HG02981 (cell line): Measurements from ENCODE around the gene ZFYVE16.
"Not testable (repeated sequence)": the region's sequence is repeated elsewhere in the genome, so short reads cannot be mapped to it uniquely, and the experiment has no call there.

Source experiments
- ATAC-seq: cut with Tn5 transposase; IDR thresholded peaks from one replicate; pipeline ENCODE4 v1.9.1; 2021; ENCODE audit warnings: mild to moderate bottlenecking, moderate library complexity; ENCODE audit not compliant: unreplicated experiment

Gene ZFYVE16

DNA sequence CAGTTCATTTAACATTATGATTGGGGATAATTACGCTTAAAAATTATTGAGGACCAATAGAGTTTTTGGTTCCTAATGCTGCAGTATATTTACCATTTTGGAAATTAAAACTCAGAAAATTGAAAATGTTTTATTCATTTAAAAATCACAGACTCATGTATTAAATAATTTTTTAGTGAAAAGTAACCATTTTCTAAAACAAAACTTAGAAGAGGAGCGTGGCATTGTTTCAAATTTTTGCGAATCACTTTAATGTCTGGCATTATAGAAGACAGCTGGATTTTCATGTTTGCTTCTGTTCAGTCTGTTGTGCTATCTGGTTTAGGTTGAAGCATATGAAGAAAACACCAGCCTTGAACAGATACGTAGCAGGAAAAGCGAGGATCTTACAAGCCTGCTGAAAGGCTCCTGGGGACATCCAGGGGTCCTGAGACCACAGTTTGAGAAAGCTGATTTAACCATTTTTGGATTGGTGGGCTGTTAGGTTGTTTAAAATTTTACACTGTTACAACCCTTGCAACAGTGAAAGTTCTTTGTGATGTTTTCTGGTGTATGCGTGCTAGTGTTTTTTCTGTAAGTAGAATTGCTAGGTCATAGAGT lies 1.6 kb downstream of the ZFYVE16 start:
- ATAC-seq = no peak

DNA sequence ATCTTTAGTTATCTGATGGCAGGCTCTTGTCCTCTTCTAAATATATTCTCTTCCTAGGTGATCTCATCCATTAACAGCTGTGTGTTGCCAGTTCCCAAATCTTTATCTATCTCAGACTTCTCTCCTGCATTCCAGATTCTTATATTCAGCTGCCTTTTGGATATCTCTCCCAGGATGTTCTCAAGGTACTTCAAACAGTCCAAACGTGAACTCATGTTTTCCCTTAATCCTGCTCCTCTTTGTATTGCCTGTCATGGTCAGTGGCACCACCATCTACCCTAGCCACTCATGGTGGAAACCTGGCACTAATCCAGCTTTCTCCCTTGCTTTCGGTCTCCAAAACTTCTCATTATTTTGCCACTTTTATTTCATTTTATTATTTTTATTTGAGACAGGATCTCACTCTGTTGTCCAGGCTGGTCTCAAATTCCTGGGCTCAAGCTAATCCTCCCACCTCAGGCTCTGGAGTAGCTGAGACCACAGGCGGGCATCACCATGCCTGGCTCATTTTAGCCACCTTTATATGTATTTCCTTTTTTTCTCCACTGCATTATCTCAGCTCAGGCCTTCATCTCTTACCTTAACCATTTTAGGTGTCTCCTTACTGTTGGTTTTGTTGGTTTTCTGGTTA lies 3.8 kb downstream of the ZFYVE16 start:
- no peak for ATAC-seq

DNA sequence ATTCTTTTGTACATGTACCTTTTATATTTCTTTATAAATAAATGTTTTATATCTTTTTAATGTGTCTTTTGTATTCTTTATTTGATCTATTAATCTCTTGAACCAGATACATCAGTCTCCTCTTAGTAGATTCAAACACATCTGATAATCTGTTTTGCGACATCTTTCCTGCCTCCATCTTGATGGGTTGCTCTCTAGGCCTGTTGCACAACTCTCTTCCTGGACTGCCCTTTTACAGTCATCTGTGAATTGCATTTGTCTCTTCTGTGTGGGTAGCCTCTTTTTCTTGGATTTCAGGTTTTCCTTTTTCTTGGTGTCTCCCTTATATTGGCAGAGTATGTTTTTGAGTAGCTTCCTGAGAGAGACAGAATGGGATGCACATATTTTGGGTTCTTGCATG lies 6.2 kb downstream of the ZFYVE16 start:
- no peak for ATAC-seq

DNA sequence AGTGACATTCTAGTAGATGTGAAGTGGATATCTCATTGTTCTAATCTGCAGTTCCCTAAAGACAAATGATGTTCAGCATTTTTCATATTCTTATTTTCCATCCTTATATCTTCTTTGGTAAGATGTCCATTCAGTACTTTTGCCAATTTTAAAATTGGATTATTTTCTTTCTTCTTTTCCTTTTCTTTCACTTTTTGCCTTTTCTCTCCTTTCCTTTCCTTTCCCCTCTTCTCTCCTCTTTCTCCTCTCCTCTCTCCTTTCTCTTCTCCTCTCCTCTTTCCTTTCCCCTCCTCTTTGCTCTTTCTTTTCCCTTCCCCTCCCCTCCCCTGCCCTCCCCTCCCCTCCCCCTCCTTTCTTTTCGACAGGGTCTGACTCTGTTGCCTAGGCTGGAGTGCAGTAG lies 10.1 kb downstream of the ZFYVE16 start:
- ATAC-seq = no peak

DNA sequence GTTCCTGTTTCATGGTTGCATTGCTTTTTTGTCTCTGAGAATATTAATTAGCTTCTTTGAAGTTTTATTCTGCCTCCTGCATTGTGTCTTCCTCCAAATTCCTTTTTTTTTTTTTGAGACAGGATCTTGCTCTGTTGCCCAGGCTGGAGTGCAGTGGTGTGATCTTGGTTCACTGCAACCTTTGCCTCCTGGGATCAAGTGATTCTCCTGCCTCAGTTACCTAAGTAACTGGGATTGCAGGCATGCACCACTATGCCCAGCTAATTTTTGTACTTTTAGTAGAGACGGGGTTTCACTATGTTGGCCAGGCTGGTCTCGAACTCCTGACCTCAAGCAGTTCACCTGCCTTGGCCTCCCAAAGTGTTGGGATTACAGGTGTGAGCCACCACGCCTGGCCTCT lies 16.5 kb downstream of the ZFYVE16 start:
- not testable (repeated sequence) for ATAC-seq

DNA sequence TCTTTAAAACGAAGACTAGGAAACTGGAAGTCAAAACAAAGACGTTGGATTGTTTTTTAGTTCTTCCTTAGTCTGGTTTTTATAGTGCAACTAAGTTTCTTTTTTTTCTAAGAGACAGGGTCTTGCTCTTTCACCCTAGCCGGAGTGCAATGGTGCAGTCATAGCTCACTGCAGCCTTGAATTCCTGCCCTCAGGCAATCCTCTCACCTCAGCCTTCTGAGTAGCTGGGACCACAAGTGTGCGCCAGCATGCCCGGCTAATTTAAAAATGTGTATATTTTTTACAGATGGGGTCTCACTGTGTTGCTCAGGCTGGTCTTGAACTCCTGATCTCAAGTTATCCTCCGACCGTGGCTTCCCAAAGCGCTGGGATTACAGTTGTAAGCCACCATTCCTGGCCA lies 27.6 kb downstream of the ZFYVE16 start:
- ATAC-seq = no peak

DNA sequence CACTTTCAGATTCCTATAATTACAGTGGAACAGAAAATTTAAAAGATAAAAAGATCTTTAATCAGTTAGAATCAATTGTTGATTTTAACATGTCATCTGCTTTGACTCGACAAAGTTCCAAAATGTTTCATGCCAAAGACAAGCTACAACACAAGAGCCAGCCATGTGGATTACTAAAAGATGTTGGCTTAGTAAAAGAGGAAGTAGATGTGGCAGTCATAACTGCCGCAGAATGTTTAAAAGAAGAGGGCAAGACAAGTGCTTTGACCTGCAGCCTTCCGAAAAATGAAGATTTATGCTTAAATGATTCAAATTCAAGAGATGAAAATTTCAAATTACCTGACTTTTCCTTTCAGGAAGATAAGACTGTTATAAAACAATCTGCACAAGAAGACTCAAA lies 29.5 kb downstream of the ZFYVE16 start:
- no peak for ATAC-seq

DNA sequence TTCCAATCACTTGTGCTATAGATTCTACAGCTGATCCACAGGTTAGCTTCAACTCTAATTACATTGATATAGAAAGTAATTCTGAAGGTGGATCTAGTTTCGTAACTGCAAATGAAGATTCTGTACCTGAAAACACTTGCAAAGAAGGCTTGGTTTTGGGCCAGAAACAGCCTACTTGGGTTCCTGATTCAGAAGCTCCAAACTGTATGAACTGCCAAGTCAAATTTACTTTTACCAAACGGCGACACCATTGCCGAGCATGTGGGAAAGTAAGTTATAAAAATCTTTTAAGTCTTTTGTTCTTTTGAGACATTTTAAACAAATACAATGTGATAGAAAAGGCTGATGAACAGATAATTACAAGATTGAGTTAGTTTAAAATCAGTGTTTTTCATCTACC lies 30.9 kb downstream of the ZFYVE16 start:
- ATAC-seq = no peak

DNA sequence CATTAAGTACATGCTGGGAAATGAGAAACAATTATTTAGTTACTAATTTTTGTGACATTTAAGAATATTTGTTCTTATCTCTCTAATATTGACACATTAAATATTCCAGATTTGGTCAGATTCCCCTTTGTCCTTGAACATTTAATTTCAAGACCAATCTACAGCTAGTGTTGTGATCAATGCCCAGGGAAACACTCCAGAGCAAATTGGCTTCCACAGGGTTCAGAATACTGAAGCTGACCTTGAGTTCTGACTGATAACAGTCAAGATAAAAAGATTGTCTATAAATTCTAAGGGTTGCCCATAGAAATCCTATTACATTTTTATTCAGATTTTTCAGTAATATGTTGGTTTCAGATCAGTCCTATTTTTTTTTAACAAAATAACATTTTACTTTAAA lies 31.3 kb downstream of the ZFYVE16 start:
- ATAC-seq = no peak

DNA sequence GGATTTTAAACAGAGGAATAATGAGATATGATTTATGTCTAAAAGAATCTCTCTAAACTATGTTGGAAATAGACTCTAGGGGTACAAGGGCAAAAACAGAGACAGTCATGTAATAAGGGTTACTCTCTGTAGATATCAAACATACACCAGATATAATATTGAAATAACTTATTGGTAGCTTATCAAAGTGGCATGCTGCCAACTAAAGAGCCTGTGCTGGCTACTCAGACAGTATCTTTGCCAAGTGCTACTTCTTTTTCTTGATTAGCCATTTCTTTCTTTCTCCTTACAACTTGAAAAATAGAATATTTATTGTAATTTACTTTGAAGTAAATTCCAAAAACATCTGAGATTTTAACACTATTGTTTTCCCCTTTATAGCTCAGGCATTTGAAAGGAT lies 34.9 kb downstream of the ZFYVE16 start:
- ATAC-seq = no peak

DNA sequence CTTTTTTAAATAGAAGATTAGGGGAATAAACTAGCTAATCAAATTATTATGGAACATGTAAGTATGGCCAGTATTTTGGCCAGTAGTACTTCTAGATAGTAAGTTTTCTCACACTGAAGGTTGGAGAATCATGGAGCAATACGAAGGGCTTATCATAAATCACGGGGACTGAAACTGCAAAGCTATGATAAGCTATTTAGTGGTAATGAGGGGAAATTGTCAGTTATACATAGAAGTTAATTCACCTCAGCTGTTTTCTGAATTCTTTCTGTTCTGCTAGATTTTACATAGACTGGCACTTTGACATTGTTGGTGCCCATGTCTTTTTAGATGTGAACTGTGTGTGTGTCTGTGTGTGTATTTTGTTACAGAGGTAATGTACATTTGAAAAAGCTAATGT lies 45.5 kb downstream of the ZFYVE16 start:
- no peak for ATAC-seq

DNA sequence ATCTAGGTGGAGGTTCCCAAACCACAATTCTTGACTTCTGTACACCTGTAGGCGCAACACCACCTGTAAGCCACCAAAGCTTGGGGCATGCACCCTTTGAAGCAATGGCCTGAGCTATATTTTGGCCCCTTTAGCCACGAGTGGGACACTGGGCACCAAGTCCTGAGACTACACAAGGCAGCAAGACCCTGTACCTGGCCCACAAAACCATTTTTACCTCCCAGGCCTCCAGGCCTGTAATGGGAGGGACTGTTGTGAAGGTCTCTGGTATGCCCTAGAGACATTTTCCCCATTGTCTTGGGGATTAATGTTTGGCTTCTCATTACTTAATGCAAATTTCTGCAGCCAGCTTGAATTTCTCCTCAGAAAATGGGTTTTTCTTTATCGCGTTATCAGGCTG lies 55.4 kb downstream of the ZFYVE16 start:
- no peak for ATAC-seq

DNA sequence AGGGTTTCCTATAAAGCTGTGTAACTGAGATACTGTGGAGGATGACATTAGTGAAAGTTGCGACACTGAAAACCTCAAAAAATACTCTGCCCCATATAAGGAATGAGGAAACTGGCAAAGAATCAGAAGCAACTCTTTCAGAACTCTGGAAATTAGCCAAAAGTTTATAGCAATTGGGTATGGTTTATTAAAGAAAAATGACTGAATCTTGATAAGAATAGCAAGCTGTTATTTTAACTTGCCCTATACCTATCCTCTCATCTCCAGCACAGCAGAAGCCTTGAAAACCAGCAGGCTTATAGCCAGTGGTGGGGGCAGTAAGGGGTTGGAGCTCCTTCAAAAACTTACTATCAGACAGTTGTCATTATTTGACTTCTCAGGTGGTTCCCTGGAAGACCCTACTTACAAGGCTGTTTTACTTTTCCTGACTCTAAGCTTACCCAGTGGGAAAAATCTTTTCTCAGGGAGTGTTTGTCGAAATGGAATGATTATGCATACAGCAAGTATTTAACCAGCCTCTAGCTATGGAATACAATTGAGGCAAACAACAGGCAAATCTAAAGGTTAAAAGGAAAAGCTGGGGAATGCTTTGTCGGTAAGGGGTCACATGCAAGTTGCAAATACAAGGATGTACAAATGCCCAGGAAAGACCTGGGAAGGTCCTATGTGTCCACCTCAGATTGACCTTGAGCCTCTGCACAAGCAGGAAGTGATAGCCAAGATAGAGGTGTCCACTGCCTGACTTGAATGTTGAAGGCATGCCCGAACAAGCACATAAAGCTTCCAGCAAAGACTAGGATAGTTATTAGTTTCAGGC lies 59.0 kb downstream of the ZFYVE16 start:
- ATAC-seq = no peak

DNA sequence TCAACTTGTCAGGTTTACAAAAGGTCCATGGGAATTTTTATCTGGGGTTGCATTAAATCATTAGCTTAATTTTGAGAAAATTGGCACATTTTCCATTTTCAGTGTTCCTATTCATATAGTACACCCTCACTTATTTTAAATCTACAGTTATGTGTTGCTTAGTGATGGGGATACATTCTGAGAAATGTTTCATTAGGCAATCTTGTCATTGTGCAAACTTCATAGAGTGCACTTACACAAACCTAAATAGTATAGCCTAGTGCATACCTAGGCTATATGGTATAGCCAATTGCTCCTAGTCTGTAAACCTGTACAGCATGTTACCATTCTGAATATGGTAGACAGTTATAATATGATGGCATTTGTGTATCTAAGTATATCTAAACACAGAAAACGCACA lies 60.3 kb downstream of the ZFYVE16 start:
- ATAC-seq = no peak

DNA sequence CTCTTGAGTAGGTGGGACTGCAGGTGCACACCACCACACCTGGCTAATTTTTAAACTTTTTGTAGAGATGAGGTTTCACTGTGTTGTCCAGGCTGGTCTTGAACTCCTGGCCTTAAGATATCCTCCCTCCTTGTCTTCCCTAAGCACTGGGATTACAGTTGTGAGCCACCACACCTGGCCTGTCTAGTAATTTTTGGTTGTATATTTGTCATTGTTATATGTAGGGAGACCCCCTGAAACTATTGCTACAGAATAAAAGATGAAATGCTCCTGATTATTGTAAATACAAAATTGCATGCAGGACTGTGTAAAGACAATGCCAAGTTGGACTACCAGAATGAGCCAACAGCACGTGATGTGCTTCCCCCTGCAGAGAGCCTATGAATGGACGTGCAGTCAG lies 62.8 kb downstream of the ZFYVE16 start:
- not testable (repeated sequence) for ATAC-seq

DNA sequence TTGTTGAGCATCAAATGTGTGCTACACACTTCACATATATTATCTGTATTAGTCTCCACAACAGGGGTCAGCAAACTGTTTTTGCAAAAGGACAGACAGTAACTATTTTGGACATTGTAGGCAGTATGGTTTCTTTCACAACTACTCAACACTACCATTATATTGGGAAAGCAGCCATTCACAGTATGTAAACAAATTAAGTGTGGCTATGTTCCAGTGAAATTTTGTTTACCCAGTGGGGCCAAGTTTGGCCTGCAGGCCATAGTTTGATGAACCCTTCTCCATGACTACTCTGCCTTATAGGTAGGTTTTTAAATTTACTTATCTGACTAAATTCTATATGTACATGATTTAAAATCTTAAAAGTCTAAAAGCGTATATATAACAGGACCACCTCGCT lies 67.1 kb downstream of the ZFYVE16 start:
- no peak for ATAC-seq

DNA sequence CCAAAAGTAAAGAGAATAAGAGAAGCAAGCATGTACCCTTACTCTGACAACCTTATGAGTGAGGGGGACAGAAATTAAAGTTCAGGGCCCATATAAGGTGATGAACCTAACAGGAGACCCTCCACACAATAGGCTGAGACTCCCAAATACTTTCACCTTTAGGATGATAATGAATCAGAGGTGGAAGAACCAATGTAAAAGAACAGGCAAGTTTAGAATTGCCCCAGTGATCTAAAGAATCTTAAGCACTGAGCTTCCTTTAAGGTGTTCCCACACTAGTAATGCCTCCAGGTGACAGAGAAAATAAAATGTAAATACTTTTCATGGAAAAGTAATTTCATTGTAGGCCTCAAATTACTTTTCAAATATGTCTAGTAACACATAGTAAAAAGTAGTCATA lies 71.8 kb downstream of the ZFYVE16 start:
- ATAC-seq = no peak

DNA sequence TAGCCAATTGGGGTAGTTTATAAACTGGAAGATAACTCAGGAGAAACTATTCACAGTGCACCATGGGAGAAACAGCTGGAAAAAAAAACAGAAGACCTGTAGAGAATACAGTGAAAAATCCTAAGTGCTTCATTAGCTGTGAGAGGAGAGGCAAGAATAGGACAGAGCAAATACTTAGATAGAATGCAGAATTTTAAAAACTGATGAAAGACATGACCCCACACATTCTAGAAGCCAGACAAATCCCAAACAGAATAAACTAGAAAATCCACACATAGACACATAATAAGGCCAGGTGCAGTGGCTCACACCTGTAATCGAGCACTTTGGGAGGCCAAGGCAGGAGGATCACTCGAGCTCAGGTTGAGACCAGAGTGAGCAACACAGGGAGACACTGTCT lies 72.5 kb downstream of the ZFYVE16 start:
- ATAC-seq = no peak

DNA sequence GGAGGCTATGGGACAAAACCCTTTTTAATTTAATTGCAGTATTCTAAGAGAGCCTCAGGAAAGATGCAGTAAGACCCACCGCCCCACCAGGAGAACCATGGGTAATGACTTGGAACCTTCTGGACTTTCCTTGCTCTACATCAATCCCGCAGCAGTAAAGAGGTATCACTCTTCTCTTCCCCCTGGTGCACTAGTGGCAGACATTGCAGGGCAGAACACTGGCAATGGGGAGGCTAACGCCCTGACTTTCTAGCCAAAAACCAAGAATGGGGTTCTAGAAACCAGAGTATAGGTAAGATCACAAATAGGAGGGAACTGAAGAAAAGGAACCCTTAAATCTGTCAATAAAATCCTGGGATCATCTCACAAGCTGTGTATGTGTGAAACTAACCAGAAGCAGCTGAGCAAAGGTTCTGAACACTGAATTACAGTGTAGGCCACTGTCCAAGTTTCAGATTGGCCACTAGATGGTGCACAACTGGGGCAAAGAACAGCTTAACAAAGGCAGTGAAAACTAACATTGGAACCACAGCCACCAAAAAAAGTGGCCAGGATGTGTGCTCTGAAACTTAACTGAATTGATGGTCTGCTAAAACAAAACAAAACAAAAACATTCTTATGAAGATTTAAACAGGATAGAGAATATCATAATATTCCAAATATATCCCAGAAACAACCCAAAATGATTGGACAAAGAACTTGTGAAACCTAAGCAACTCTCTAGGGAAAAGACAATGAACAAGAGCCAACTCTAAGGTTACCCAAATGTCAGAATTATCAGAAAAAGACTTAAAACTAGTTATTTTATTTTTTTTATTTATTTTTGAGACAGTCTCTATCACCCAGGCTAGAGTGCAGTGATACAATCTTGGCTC lies 73.4 kb downstream of the ZFYVE16 start:
- ATAC-seq = no peak

DNA sequence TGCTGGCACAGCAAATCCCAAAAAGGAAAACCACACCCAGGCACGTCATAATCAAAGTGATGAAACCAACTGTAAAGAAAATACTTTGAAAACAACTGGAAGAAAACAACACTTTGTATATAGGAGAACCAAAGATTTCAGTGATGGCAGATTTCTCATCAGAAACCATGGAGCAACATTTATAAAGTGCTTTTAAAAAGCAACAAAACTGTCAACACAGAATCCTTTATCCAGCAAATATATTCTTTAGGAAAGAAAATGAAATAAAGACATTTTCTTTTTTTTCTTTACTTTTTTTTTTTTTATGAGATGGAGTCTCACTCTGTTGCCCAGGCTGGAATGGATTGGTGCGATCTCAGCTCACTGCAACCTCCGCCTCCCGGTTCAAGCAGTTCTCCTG lies 74.7 kb downstream of the ZFYVE16 start:
- no peak for ATAC-seq

DNA sequence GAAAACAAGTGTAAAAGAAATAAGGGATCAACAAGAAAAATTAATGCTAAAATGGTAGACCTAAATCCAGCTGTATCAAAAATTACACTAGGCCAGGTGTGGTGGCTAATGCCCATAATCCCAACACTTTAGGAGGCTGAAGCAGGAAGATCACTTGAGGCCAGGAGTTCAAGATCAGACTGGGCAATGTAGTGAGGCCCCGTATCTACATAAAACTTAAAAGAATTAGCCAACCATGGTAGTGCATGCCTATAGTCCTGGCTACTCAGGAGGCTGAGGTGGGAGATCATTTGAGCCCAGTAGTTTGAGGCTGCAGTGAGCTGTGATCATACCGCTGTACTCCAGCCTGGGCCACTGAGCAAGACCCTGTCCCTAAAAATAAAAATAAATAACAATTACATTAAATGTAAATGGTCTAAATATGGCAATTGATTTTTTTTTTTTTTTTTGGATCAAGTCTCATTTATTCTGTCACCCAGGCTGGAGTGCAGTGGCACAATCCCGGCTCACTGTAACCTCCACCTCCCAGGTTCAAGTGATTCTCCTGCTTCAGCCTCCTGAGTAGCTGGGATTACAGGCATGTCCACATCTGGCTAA lies 75.9 kb downstream of the ZFYVE16 start:
- ATAC-seq = no peak
